ENCODE results near the gene CAMTA1. TPM values are rescaled to one million over a fixed set of nuclear protein-coding genes. Genes with fewer than 3 reads are reported as not detected.

The CAMTA1 gene
- polyA plus RNA-seq, 3 donors from 2014 or later, result 52.7 to 89.0 (median 71.0) TPM

GRCh38 chr1:7301664-7301981 is 516.4 kb downstream of the CAMTA1 start:
- Mint-ChIP-seq H3K27me3 (ENCODE audit: low read depth in 3 of 3) (peaks cover 6 to 12% (median 7%) of the 10 kb centered on the region in 3 donors), H3K4me3 (no peak overlapping the region), H3K36me3 (no peaks in the 10 kb centered on the region), H3K4me1 (no peaks in the 10 kb centered on the region), H3K9me3 (no peaks in the 10 kb centered on the region), H3K27ac (no peak overlapping the region)
- no peak for DNase-seq

GRCh38 chr1:7302126-7302525 is 516.9 kb downstream of the CAMTA1 start:
- Mint-ChIP-seq H3K9me3 (peaks cover 0 to 2% (median 0%) of the 10 kb centered on the region in 6 donors), H3K4me3 (no peak overlapping the region), H3K4me1 (no peaks in the 10 kb centered on the region), H3K27ac (no peak overlapping the region), H3K36me3 (no peaks in the 10 kb centered on the region), H3K27me3 (ENCODE audit: low read depth in 3 of 3) (peaks cover 6 to 11% (median 7%) of the 10 kb centered on the region in 3 donors)
- no peak for DNase-seq

- Mint-ChIP-seq H3K9me3 (peaks cover 0 to 9% (median 0%) of the 10 kb centered on the region in 6 donors), H3K36me3 (no peaks in the 10 kb centered on the region), H3K4me3 (no peak overlapping the region), H3K27ac (no peak overlapping the region), H3K4me1 (no peaks in the 10 kb centered on the region), H3K27me3 (ENCODE audit: low read depth in 3 of 3) (peaks cover 6 to 10% (median 7%) of the 10 kb centered on the region in 3 donors)
- no peak for DNase-seq
Observed at GRCh38 chr1:7302873-7303272, 517.6 kb downstream of the CAMTA1 start.

- H3K36me3 Mint-ChIP-seq, result no peaks in the 10 kb centered on the region
Observed at GRCh38 chr1:7303554-7304317, 518.5 kb downstream of the CAMTA1 start.

GRCh38 chr1:7313081-7313546 is 527.9 kb downstream of the CAMTA1 start:
- Mint-ChIP-seq H3K36me3 (no peaks in the 10 kb centered on the region), H3K4me3 (no peak overlapping the region), H3K27ac (no peak overlapping the region), H3K4me1 (no peaks in the 10 kb centered on the region), H3K27me3 (ENCODE audit: low read depth in 3 of 3) (peaks cover 0 to 21% (median 4%) of the 10 kb centered on the region in 3 donors), H3K9me3 (peaks cover 0 to 4% (median 2%) of the 10 kb centered on the region in 6 donors)
- DNase-seq, result no peak

More at GRCh38 chr1:7303554-7304317, 518.5 kb downstream of the CAMTA1 start:
- Mint-ChIP-seq H3K27ac (no peak overlapping the region), H3K4me1 (no peaks in the 10 kb centered on the region), H3K27me3 (ENCODE audit: low read depth in 3 of 3) (peaks cover 5 to 10% (median 6%) of the 10 kb centered on the region in 3 donors), H3K4me3 (no peak overlapping the region), H3K9me3 (peaks cover 0 to 15% (median 4%) of the 10 kb centered on the region in 6 donors)
- no peak for DNase-seq

- Mint-ChIP-seq H3K27ac (no peak overlapping the region), H3K4me1 (no peaks in the 10 kb centered on the region), H3K36me3 (no peaks in the 10 kb centered on the region), H3K27me3 (ENCODE audit: low read depth in 3 of 3) (peaks cover 0 to 21% (median 9%) of the 10 kb centered on the region in 3 donors), H3K4me3 (no peak overlapping the region), H3K9me3 (peaks cover 0 to 3% (median 0%) of the 10 kb centered on the region in 6 donors)
- no peak for DNase-seq
Observed at GRCh38 chr1:7313826-7314225, 528.6 kb downstream of the CAMTA1 start.

GRCh38 chr1:7315316-7315715 is 530.1 kb downstream of the CAMTA1 start:
- no peak overlapping the region for H3K4me3 Mint-ChIP-seq
- peaks cover 2 to 17% (median 7%) of the 10 kb centered on the region in 3 donors for H3K27me3 Mint-ChIP-seq (ENCODE audit: low read depth in 3 of 3)
- peaks cover 0 to 3% (median 0%) of the 10 kb centered on the region in 6 donors for H3K9me3 Mint-ChIP-seq
- no peak for DNase-seq
- H3K36me3 Mint-ChIP-seq, result no peaks in the 10 kb centered on the region
- no peaks in the 10 kb centered on the region for H3K4me1 Mint-ChIP-seq
- no peak overlapping the region for H3K27ac Mint-ChIP-seq

GRCh38 chr1:7315946-7316345 is 530.7 kb downstream of the CAMTA1 start:
- Mint-ChIP-seq H3K9me3 (peaks cover 0 to 1% (median 0%) of the 10 kb centered on the region in 6 donors), H3K27me3 (ENCODE audit: low read depth in 3 of 3) (peaks cover 2 to 15% (median 6%) of the 10 kb centered on the region in 3 donors), H3K27ac (no peak overlapping the region), H3K4me1 (no peaks in the 10 kb centered on the region), H3K36me3 (no peaks in the 10 kb centered on the region), H3K4me3 (no peak overlapping the region)
- DNase-seq, result no peak

- no peak overlapping the region for H3K27ac Mint-ChIP-seq
- H3K27me3 Mint-ChIP-seq (ENCODE audit: low read depth in 3 of 3), result peaks cover 2 to 14% (median 5%) of the 10 kb centered on the region in 3 donors
- H3K36me3 Mint-ChIP-seq, result no peaks in the 10 kb centered on the region
- no peak for DNase-seq
- H3K4me1 Mint-ChIP-seq, result no peaks in the 10 kb centered on the region
- H3K4me3 Mint-ChIP-seq, result no peak overlapping the region
- H3K9me3 Mint-ChIP-seq, result peaks cover 0 to 1% (median 0%) of the 10 kb centered on the region in 6 donors
Observed at GRCh38 chr1:7317888-7318287, 532.6 kb downstream of the CAMTA1 start.

- H3K36me3 Mint-ChIP-seq, result no peaks in the 10 kb centered on the region
- H3K27me3 Mint-ChIP-seq (ENCODE audit: low read depth in 3 of 3), result peaks cover 3 to 5% (median 5%) of the 10 kb centered on the region in 3 donors
- H3K9me3 Mint-ChIP-seq, result peaks cover 0 to 1% (median 0%) of the 10 kb centered on the region in 6 donors
Observed at GRCh38 chr1:7319196-7319595, 533.9 kb downstream of the CAMTA1 start.

GRCh38 chr1:7320661-7321060 is 535.4 kb downstream of the CAMTA1 start:
- Mint-ChIP-seq H3K4me1 (no peaks in the 10 kb centered on the region), H3K4me3 (no peak overlapping the region), H3K27me3 (ENCODE audit: low read depth in 3 of 3) (peaks cover 2 to 13% (median 3%) of the 10 kb centered on the region in 3 donors), H3K27ac (no peak overlapping the region), H3K36me3 (no peaks in the 10 kb centered on the region), H3K9me3 (peaks cover 0 to 4% (median 0%) of the 10 kb centered on the region in 6 donors)
- DNase-seq, result no peak

More at GRCh38 chr1:7319196-7319595, 533.9 kb downstream of the CAMTA1 start:
- Mint-ChIP-seq H3K4me1 (no peaks in the 10 kb centered on the region), H3K4me3 (no peak overlapping the region), H3K27ac (no peak overlapping the region)
- DNase-seq, result no peak

- H3K9me3 Mint-ChIP-seq, result peaks cover 0 to 4% (median under 1%) of the 10 kb centered on the region in 6 donors
- no peak overlapping the region for H3K4me3 Mint-ChIP-seq
- no peak overlapping the region for H3K27ac Mint-ChIP-seq
- no peak for DNase-seq
- H3K36me3 Mint-ChIP-seq, result no peaks in the 10 kb centered on the region
- H3K4me1 Mint-ChIP-seq, result no peaks in the 10 kb centered on the region
- H3K27me3 Mint-ChIP-seq (ENCODE audit: low read depth in 3 of 3), result peaks cover 2 to 15% (median 3%) of the 10 kb centered on the region in 3 donors
Observed at GRCh38 chr1:7322283-7322785, 537.1 kb downstream of the CAMTA1 start.

GRCh38 chr1:7322912-7323311 is 537.7 kb downstream of the CAMTA1 start:
- H3K27me3 Mint-ChIP-seq (ENCODE audit: low read depth in 3 of 3), result peaks cover 2 to 17% (median 3%) of the 10 kb centered on the region in 3 donors
- no peak for DNase-seq

GRCh38 chr1:7325254-7325653 is 540.0 kb downstream of the CAMTA1 start:
- peaks cover 0 to 4% (median 1%) of the 10 kb centered on the region in 6 donors for H3K9me3 Mint-ChIP-seq
- H3K4me3 Mint-ChIP-seq, result no peak overlapping the region
- DNase-seq, result no peak
- no peaks in the 10 kb centered on the region for H3K36me3 Mint-ChIP-seq
- no peaks in the 10 kb centered on the region for H3K4me1 Mint-ChIP-seq
- H3K27me3 Mint-ChIP-seq (ENCODE audit: low read depth in 3 of 3), result peaks cover 1 to 17% (median 2%) of the 10 kb centered on the region in 3 donors
- H3K27ac Mint-ChIP-seq, result no peak overlapping the region

More at GRCh38 chr1:7322912-7323311, 537.7 kb downstream of the CAMTA1 start:
- no peak overlapping the region for H3K4me3 Mint-ChIP-seq
- H3K36me3 Mint-ChIP-seq, result no peaks in the 10 kb centered on the region
- no peak overlapping the region for H3K27ac Mint-ChIP-seq
- H3K4me1 Mint-ChIP-seq, result no peaks in the 10 kb centered on the region
- peaks cover 0 to 4% (median under 1%) of the 10 kb centered on the region in 6 donors for H3K9me3 Mint-ChIP-seq

Measured in immature natural killer cell (primary cell).